Measurements from ENCODE around the gene RIIAD1.

The RIIAD1 gene

DNA sequence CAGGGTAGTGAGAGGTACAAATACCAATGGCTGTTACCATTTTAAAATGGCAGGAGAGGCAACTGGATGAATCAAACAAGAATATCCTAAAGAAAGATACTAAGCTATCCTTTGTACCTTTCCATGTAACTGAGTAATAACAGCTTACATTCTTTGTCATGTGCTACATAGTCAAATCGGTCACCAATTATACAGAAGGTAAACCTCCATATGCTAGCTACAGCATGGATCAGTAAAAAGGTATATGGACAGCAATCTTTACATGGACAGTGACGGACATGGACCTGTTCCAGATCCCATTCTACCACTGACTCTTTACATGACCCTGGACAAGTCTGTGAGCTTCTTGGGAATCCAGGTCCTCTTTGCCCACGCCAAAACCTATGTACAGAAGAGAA, 55.3 kb downstream of the RIIAD1 start:
- TF ChIP-seq, protein P1, sequence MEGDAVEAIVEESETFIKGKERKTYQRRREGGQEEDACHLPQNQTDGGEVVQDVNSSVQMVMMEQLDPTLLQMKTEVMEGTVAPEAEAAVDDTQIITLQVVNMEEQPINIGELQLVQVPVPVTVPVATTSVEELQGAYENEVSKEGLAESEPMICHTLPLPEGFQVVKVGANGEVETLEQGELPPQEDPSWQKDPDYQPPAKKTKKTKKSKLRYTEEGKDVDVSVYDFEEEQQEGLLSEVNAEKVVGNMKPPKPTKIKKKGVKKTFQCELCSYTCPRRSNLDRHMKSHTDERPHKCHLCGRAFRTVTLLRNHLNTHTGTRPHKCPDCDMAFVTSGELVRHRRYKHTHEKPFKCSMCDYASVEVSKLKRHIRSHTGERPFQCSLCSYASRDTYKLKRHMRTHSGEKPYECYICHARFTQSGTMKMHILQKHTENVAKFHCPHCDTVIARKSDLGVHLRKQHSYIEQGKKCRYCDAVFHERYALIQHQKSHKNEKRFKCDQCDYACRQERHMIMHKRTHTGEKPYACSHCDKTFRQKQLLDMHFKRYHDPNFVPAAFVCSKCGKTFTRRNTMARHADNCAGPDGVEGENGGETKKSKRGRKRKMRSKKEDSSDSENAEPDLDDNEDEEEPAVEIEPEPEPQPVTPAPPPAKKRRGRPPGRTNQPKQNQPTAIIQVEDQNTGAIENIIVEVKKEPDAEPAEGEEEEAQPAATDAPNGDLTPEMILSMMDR (IDR thresholded peaks at IDR 0.05; ENCODE audit: insufficient read depth, low read length, poor library complexity, severe bottlenecking), result no peak
- H3K36me3 ChIP-seq (ENCODE audit: control insufficient read depth, insufficient read depth, low read length), result peaks cover 6% of the 10 kb centered on the region; the same call in 1 of the 2 replicates
- H3K27me3 ChIP-seq (replicated peaks; ENCODE audit: control insufficient read depth, insufficient read depth, low read length), result no peaks in the 10 kb centered on the region
- no peak for DNase-seq (ENCODE audit: extremely low read depth, insufficient read length)
- H3K4me3 ChIP-seq (replicated peaks; ENCODE audit: low read depth, low read length), result no peak overlapping the region

DNA sequence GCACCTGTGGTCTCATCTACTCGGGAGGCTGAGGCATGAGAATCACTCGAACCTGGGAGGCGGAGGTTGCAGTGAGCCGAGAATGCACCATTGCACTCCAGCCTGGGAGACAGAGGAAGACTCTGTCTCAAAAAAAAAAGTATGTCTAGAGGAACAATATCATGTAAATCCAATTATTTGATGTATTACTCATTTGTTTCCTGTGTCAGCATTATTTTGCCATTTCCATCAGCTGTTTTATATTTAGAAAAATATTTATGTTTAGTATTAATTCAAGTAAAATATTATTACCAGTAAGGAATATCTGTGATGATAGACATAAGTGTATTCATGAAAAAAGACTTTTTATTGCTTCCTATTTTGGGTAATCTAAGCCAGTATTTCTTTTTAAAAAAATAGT, 56.0 kb downstream of the RIIAD1 start:
- TF ChIP-seq, protein P1 (IDR thresholded peaks at IDR 0.05; ENCODE audit: insufficient read depth, low read length, poor library complexity, severe bottlenecking), result no peak
- no peak overlapping the region for H3K4me3 ChIP-seq (replicated peaks; ENCODE audit: low read depth, low read length)
- no peaks in the 10 kb centered on the region for H3K27me3 ChIP-seq (replicated peaks; ENCODE audit: control insufficient read depth, insufficient read depth, low read length)
- peaks cover 6% of the 10 kb centered on the region; the same call in 1 of the 2 replicates for H3K36me3 ChIP-seq (ENCODE audit: control insufficient read depth, insufficient read depth, low read length)
- DNase-seq (ENCODE audit: extremely low read depth, insufficient read length), result no peak
